SK-N-SH (cell line): ENCODE data around the gene PLRG1. TPM values are rescaled to one million over a fixed set of nuclear protein-coding genes. Genes with fewer than 3 reads are reported as not detected.

Experiments used
- CTCF ChIA-PET: fragments of 300-600, 350-600 bp; formaldehyde crosslinking; extraction: SDS; loops from one replicate; lab custom pipeline; 2021; lab: Yijun Ruan, JAX
- POLR2A ChIA-PET: fragments of 350-600 bp; sonication (Branson Sonifier 250); formaldehyde crosslinking; extraction: SDS; loops from one replicate; lab custom pipeline; 2020; ENCODE audit warnings: antibody characterized with exemption, inconsistent platforms; lab: Yijun Ruan, JAX
- DNase-seq: peaks from one replicate; pipeline ENCODE4 v3.0.0; 2012
- H2AFZ ChIP-seq: fragments of 200-600 bp; sonication (generic); 2 replicates; pipeline ENCODE4 v1.8.1; 2016; ENCODE audit warnings: antibody characterized with exemption, mild to moderate bottlenecking, low read depth
- H3F3A ChIP-seq: fragments of 200-600 bp; sonication (generic); replicated peaks from 2 replicates; pipeline ENCODE3; 2016; ENCODE audit warnings: antibody characterized with exemption, mild to moderate bottlenecking; ENCODE audit not compliant: insufficient read depth
- H3K27ac ChIP-seq, 2 experiments: fragments of 200-500 bp in 1 of 2; fragments of 200-600 bp in 1 of 2; sonication (Bioruptor generic) in 1 of 2; sonication (generic), shearing (Covaris generic) in 1 of 2; 2 replicates each; pipeline versions ENCODE4 v1.5.1 to v1.6.1; 2014 to 2016; ENCODE audit warnings: low read depth in 2 of 2, inconsistent platforms in 1 of 2, low read length in 1 of 2, mild to moderate bottlenecking in 1 of 2, mixed read lengths in 1 of 2
- H3K27me3 ChIP-seq: fragments of 200-600 bp; sonication (generic), shearing (Covaris generic); 2 replicates; pipeline ENCODE4 v1.6.1; 2016; ENCODE audit warnings: mixed run types; ENCODE audit not compliant: insufficient read depth
- H3K36me3 ChIP-seq, 2 experiments: fragments of 200-500 bp in 1 of 2; fragments of 200-600 bp in 1 of 2; sonication (Bioruptor generic) in 1 of 2; sonication (generic) in 1 of 2; replicated peaks in 1 of 2; 2 replicates each; pipeline versions ENCODE3 to v1.5.1; 2014 to 2016; ENCODE audit warnings: low read length in 1 of 2, mild to moderate bottlenecking in 1 of 2; ENCODE audit not compliant: insufficient read depth in 2 of 2, control insufficient read depth in 1 of 2
- H3K4me1 ChIP-seq, 2 experiments: fragments of 200-500 bp in 1 of 2; fragments of 200-600 bp in 1 of 2; sonication (Bioruptor generic) in 1 of 2; sonication (generic), shearing (Covaris generic) in 1 of 2; 2 replicates each; pipeline versions ENCODE4 v1.5.1 to v1.6.1; 2014 to 2016; ENCODE audit warnings: low read depth in 1 of 2, low read length in 1 of 2, mixed run types in 1 of 2; ENCODE audit not compliant: insufficient read depth in 2 of 2, control insufficient read depth in 1 of 2
- H3K4me2 ChIP-seq: fragments of 200-600 bp; sonication (generic), shearing (Covaris generic); 2 replicates; pipeline ENCODE4 v1.6.1; 2017; ENCODE audit warnings: mixed run types
- H3K4me3 ChIP-seq, 2 experiments: fragments of 200-500 bp in 1 of 2; fragments of 200-600 bp in 1 of 2; sonication (Bioruptor generic) in 1 of 2; sonication (generic), shearing (Covaris generic) in 1 of 2; 2 replicates each; pipeline versions ENCODE4 v1.5.1 to v1.8.1; 2014 to 2016; ENCODE audit warnings: low read depth in 2 of 2, inconsistent platforms in 1 of 2, low read length in 1 of 2, mild to moderate bottlenecking in 1 of 2, mixed read lengths in 1 of 2, moderate library complexity in 1 of 2
- H3K79me2 ChIP-seq: fragments of 200-600 bp; sonication (generic); 2 replicates; pipeline ENCODE4 v1.8.1; 2017; ENCODE audit warnings: mild to moderate bottlenecking; ENCODE audit not compliant: insufficient read depth
- H3K9ac ChIP-seq: fragments of 200-600 bp; sonication (generic); 2 replicates; pipeline ENCODE4 v1.6.1; 2017; ENCODE audit warnings: mixed run types
- H3K9me2 ChIP-seq: fragments of 200-600 bp; sonication (generic); 2 replicates; pipeline ENCODE4 v1.6.1; 2017; ENCODE audit warnings: mixed run types
- H3K9me3 ChIP-seq: fragments of 200-600 bp; sonication (generic); 2 replicates; pipeline ENCODE4 v1.6.1; 2017; ENCODE audit warnings: mixed run types, mild to moderate bottlenecking, moderate library complexity
- H4K20me1 ChIP-seq: fragments of 200-600 bp; sonication (generic); 2 replicates; pipeline ENCODE4 v1.6.1; 2017; ENCODE audit warnings: mild to moderate bottlenecking, mixed run types; ENCODE audit not compliant: insufficient read depth
- CHD2 ChIP-seq: fragments of 150-350 bp; IDR thresholded peaks from 2 replicates; pipeline ENCODE4 v1.6.1; 2018; ENCODE audit warnings: low read length; ENCODE audit not compliant: partially characterized antibody
- CTCF ChIP-seq: fragments of 200-600 bp; sonication (generic); IDR thresholded peaks from 2 replicates; pipeline ENCODE4 v1.6.1; 2017; ENCODE audit warnings: antibody characterized with exemption, mild to moderate bottlenecking, moderate library complexity
- FOSL2 ChIP-seq: IDR thresholded peaks from 2 replicates; pipeline ENCODE4 v1.4.0; 2012; ENCODE audit warnings: low read depth, mild to moderate bottlenecking, moderate library complexity, borderline replicate concordance
- FOXM1 ChIP-seq: IDR thresholded peaks from 2 replicates; pipeline ENCODE4 v1.4.0; 2012; ENCODE audit warnings: low read depth, mild to moderate bottlenecking
- GABPA ChIP-seq: IDR thresholded peaks from 2 replicates; pipeline ENCODE4 v1.4.0; 2012; ENCODE audit warnings: low read depth, mild to moderate bottlenecking
- GATA2 ChIP-seq: sonication (generic); formaldehyde crosslinking; IDR thresholded peaks from 2 replicates; pipeline ENCODE4 v1.5.0; 2020; ENCODE audit warnings: mild to moderate bottlenecking, missing genetic modification reagents
- IRF3 ChIP-seq: fragments of 150-350 bp; IDR thresholded peaks from 2 replicates; pipeline ENCODE4 v1.6.1; 2016; ENCODE audit warnings: mild to moderate bottlenecking, low read depth, low read length
- JUND ChIP-seq: IDR thresholded peaks from 2 replicates; pipeline ENCODE4 v1.4.0; 2012
- POLR2AphosphoS5 ChIP-seq: IDR thresholded peaks from 2 replicates; pipeline ENCODE4 v1.6.1; 2012; ENCODE audit warnings: low read depth, low read length
- RAD21 ChIP-seq: IDR thresholded peaks from 2 replicates; pipeline ENCODE4 v1.6.1; 2012; ENCODE audit warnings: mild to moderate bottlenecking, low read length
- RCOR1 ChIP-seq: fragments of 150-350 bp; IDR thresholded peaks from 2 replicates; pipeline ENCODE4 v1.6.1; 2017; ENCODE audit warnings: antibody characterized with exemption, low read length
- RXRA ChIP-seq: IDR thresholded peaks from 2 replicates; pipeline ENCODE4 v1.4.0; 2012; ENCODE audit warnings: low read depth, mild to moderate bottlenecking, borderline replicate concordance
- SIN3A ChIP-seq: IDR thresholded peaks from 2 replicates; pipeline ENCODE4 v1.6.1; 2012; ENCODE audit warnings: low read depth, mild to moderate bottlenecking, low read length, moderate library complexity, borderline replicate concordance
- TCF12 ChIP-seq: IDR thresholded peaks from 2 replicates; pipeline ENCODE4 v1.4.0; 2012
- TEAD4 ChIP-seq: IDR thresholded peaks from 2 replicates; pipeline ENCODE4 v1.4.0; 2012; ENCODE audit warnings: mild to moderate bottlenecking, borderline replicate concordance; ENCODE audit not compliant: insufficient read depth
- USF1 ChIP-seq: IDR thresholded peaks from 2 replicates; pipeline ENCODE4 v1.4.0; 2012; ENCODE audit warnings: low read depth, borderline replicate concordance
- USF2 ChIP-seq: fragments of 150-350 bp; IDR thresholded peaks from 2 replicates; pipeline ENCODE4 v1.6.1; 2017; ENCODE audit warnings: antibody characterized with exemption, low read length, low read depth, borderline replicate concordance
- YY1 ChIP-seq: IDR thresholded peaks from 2 replicates; pipeline ENCODE4 v1.4.0; 2012; ENCODE audit warnings: low read depth, mild to moderate bottlenecking
- WGBS: methylation state at CpG from one replicate; pipeline ENCODE4 v1.1.6; 2017; ENCODE audit warnings: low lambda C conversion rate; 5-methylcytosine and 5-hydroxymethylcytosine counted together
- polyA plus RNA-seq, 3 experiments: library from polyadenylated mRNA; depleted of rRNA; stranded (reverse); fragments of >200 nt; gene quantifications; 2 replicates each; pipeline ENCODE4 v1.2.3, GENCODE V29; 2012

Gene PLRG1
- polyA plus RNA-seq, 1 of the 3 experiments (the other 2 are of a cell fraction), result 64.8 TPM

GRCh38 chr4:154487145-154487544, 63.1 kb downstream of the PLRG1 start:
- Histone ChIP-seq H2AFZ (no peak overlapping the region), H3K9me2 (no peaks in the 10 kb centered on the region), H3K79me2 (no peaks in the 10 kb centered on the region), H3F3A (no peaks in the 10 kb centered on the region), H3K9ac (no peak overlapping the region), H3K36me3 (no peaks in the 10 kb centered on the region), H3K4me2 (no peak overlapping the region), H3K27me3 (peaks cover 13% of the 10 kb centered on the region; the same call in 1 of the 2 replicates), H3K4me1 (no peaks in the 10 kb centered on the region), H4K20me1 (no peaks in the 10 kb centered on the region), H3K27ac (no peak overlapping the region), H3K9me3 (no peaks in the 10 kb centered on the region), H3K4me3 (no peak overlapping the region)
- no peak for DNase-seq
- ChIA-PET CTCF (interaction anchor here (1.2 to 1.3 kb wide), 2 partner anchors 10 to 16 kb away, joined by 4 read pairs; no protein-coding TSS in a partner anchor), POLR2A (no interaction called here)
- TF ChIP-seq FOXM1, result no peak
- no peak for TF ChIP-seq USF2
- 14% methylated on average over 4 of the region's 4 CpGs for WGBS

- H3K4me3 ChIP-seq, result no peak overlapping the region
- CTCF ChIA-PET, result no interaction called here
- no peak overlapping the region for H3K27ac ChIP-seq
- H2AFZ ChIP-seq, result no peak overlapping the region
- no peaks in the 10 kb centered on the region for H3K9me2 ChIP-seq
- POLR2A ChIA-PET, result no interaction called here
- H3K4me1 ChIP-seq, result no peaks in the 10 kb centered on the region
- H3K9me3 ChIP-seq, result no peaks in the 10 kb centered on the region
- no peak overlapping the region for H3K4me2 ChIP-seq
- H3F3A ChIP-seq, result no peaks in the 10 kb centered on the region
- no peaks in the 10 kb centered on the region; the same call in 1 of the 2 replicates for H3K27me3 ChIP-seq
- no peaks in the 10 kb centered on the region for H3K79me2 ChIP-seq
- no peaks in the 10 kb centered on the region for H4K20me1 ChIP-seq
- DNase-seq, result no peak
- TF ChIP-seq CHD2 (no peak), IRF3 (no peak), POLR2AphosphoS5 (no peak), GABPA (no peak), TCF12 (no peak), TEAD4 (no peak), FOSL2 (no peak), JUND (no peak), YY1 (no peak), SIN3A (no peak), RXRA (no peak), CTCF (no peak), RCOR1 (no peak), GATA2 (CRISPR knock-in tag) (no peak), USF1 (no peak), FOXM1 (no peak), RAD21 (no peak)
- no peaks in the 10 kb centered on the region for H3K36me3 ChIP-seq
- H3K9ac ChIP-seq, result no peak overlapping the region
- 2% methylated on average over 4 of the region's 4 CpGs for WGBS
Measured at GRCh38 chr4:154485127-154485773, 65.0 kb downstream of the PLRG1 start.
